GM23338 (cell line): ENCODE results near the gene AQP4. TPM values are rescaled to one million over a fixed set of nuclear protein-coding genes. Genes with fewer than 3 reads are reported as not detected.

Source experiments
- ATAC-seq: fragments of 200-7000 bp; cut with Tn5 transposase; 3 replicates; pipeline ENCODE4 v1.9.1; 2020
- DNase-seq: peaks from one replicate; pipeline ENCODE4 v3.0.0-alpha.2; 2015; ENCODE audit warnings: low spot score
- H2AFZ ChIP-seq: fragments of 200-600 bp; sonication (generic); 2 replicates; pipeline ENCODE4 v1.8.0; 2016; ENCODE audit warnings: antibody characterized with exemption, mild to moderate bottlenecking, moderate library complexity
- H3F3A ChIP-seq: fragments of 200-600 bp; sonication (generic); replicated peaks from 2 replicates; pipeline ENCODE4 v1.8.0; 2017; ENCODE audit warnings: antibody characterized with exemption, mixed run types, low read depth
- H3K27ac ChIP-seq: fragments of 200-600 bp; sonication (generic); 2 replicates; pipeline ENCODE4 v1.6.1; 2016; ENCODE audit warnings: low read depth
- H3K27me3 ChIP-seq: fragments of 200-600 bp; sonication (generic); 2 replicates; pipeline ENCODE4 v1.8.0; 2016; ENCODE audit warnings: mild to moderate bottlenecking, mixed run types, moderate library complexity; ENCODE audit not compliant: insufficient read depth
- H3K36me3 ChIP-seq: fragments of 200-600 bp; sonication (generic); 2 replicates; pipeline ENCODE4 v1.8.0; 2016; ENCODE audit warnings: mild to moderate bottlenecking; ENCODE audit not compliant: insufficient read depth
- H3K4me1 ChIP-seq: fragments of 200-600 bp; sonication (generic); 2 replicates; pipeline ENCODE4 v1.8.0; 2016; ENCODE audit warnings: mild to moderate bottlenecking, moderate library complexity; ENCODE audit not compliant: insufficient read depth
- H3K4me2 ChIP-seq: fragments of 200-600 bp; sonication (generic); 2 replicates; pipeline ENCODE4 v1.7.1; 2017; ENCODE audit warnings: mixed run types
- H3K4me3 ChIP-seq: fragments of 200-600 bp; sonication (generic); 2 replicates; pipeline ENCODE4 v1.6.1; 2016; ENCODE audit warnings: mixed run types
- H3K79me2 ChIP-seq: fragments of 200-600 bp; sonication (generic); replicated peaks from 2 replicates; pipeline ENCODE4 v1.8.0; 2017; ENCODE audit warnings: mild to moderate bottlenecking; ENCODE audit not compliant: insufficient read depth
- H3K9me2 ChIP-seq: fragments of 200-600 bp; sonication (generic); 2 replicates; pipeline ENCODE4 v1.8.0; 2017; ENCODE audit not compliant: insufficient read depth
- H4K20me1 ChIP-seq: fragments of 200-600 bp; sonication (generic); replicated peaks from 2 replicates; pipeline ENCODE4 v1.8.0; 2017; ENCODE audit warnings: mild to moderate bottlenecking; ENCODE audit not compliant: insufficient read depth
- H3K27ac Mint-ChIP-seq: 2 replicates; pipeline ENCODE4 v1.8.0; 2020; ENCODE audit warnings: inconsistent platforms, mild to moderate bottlenecking, moderate library complexity, mixed read lengths
- H3K27me3 Mint-ChIP-seq: 3 replicates; pipeline ENCODE4 v1.8.0; 2022; ENCODE audit warnings: low read depth, mild to moderate bottlenecking, moderate library complexity, mixed read lengths, inconsistent platforms; ENCODE audit not compliant: insufficient read depth, poor library complexity
- H3K36me3 Mint-ChIP-seq: 3 replicates; pipeline ENCODE4 v1.8.0; 2021; ENCODE audit warnings: low read depth, mild to moderate bottlenecking, inconsistent platforms, moderate library complexity, mixed read lengths
- H3K4me1 Mint-ChIP-seq: 3 replicates; pipeline ENCODE4 v1.8.0; 2020; ENCODE audit warnings: mild to moderate bottlenecking, inconsistent platforms, mixed read lengths
- H3K4me3 Mint-ChIP-seq: 3 replicates; pipeline ENCODE4 v1.8.0; 2021; ENCODE audit warnings: moderate library complexity, mild to moderate bottlenecking, inconsistent platforms, mixed read lengths
- H3K9me3 Mint-ChIP-seq: 3 replicates; pipeline ENCODE4 v1.8.0; 2020; ENCODE audit warnings: moderate library complexity, mild to moderate bottlenecking, inconsistent platforms, mixed read lengths
- CREB1 ChIP-seq: fragments of 250-450 bp; sonication (Bioruptor Pico); IDR thresholded peaks from 2 replicates; pipeline ENCODE4 v1.5.0; 2020; ENCODE audit warnings: low read depth, mild to moderate bottlenecking, moderate library complexity
- EZH2 ChIP-seq: fragments of 200-600 bp; sonication (generic); IDR thresholded peaks from one replicate; pipeline ENCODE4 v1.8.0; 2017; ENCODE audit warnings: antibody characterized with exemption, mild to moderate bottlenecking, low read depth; ENCODE audit not compliant: unreplicated experiment
- EZH2phosphoT487 ChIP-seq: fragments of 200-600 bp; sonication (generic); IDR thresholded peaks from one replicate; pipeline ENCODE4 v1.8.1; 2018; ENCODE audit warnings: antibody characterized with exemption; ENCODE audit not compliant: unreplicated experiment
- JUNB ChIP-seq: IDR thresholded peaks from one replicate; pipeline ENCODE4 v1.6.1; 2016; ENCODE audit warnings: antibody characterized with exemption; ENCODE audit not compliant: unreplicated experiment
- NANOG ChIP-seq: IDR thresholded peaks from 2 replicates; pipeline ENCODE4 v1.6.1; 2016; ENCODE audit warnings: antibody characterized with exemption, borderline replicate concordance
- POLR2AphosphoS5 ChIP-seq: IDR thresholded peaks from 2 replicates; pipeline ENCODE4 v1.6.1; 2016; ENCODE audit warnings: antibody characterized with exemption, low read depth
- STAT1 ChIP-seq: IDR thresholded peaks from one replicate; pipeline ENCODE4 v1.6.1; 2016; ENCODE audit warnings: antibody characterized with exemption; ENCODE audit not compliant: unreplicated experiment
- ZNF114 ChIP-seq: fragments of 250-450 bp; sonication (Bioruptor Pico); IDR thresholded peaks from 2 replicates; pipeline ENCODE4 v1.5.0; 2020; ENCODE audit warnings: mild to moderate bottlenecking, moderate library complexity
- ZNF331 ChIP-seq: fragments of 250-450 bp; sonication (Bioruptor Pico); IDR thresholded peaks from 2 replicates; pipeline ENCODE4 v1.5.0; 2020; ENCODE audit warnings: low read depth, mild to moderate bottlenecking, moderate library complexity
- polyA plus RNA-seq: library from polyadenylated mRNA; unstranded; fragments of >200 nt; fragmentation: Nextera tagmentation; extraction: Ambion mirVana; gene quantifications from 2 replicates; pipeline ENCODE4 v1.2.1, GENCODE V29; 2016
- total RNA-seq: library from RNA; depleted of rRNA; stranded (reverse); fragments of >200 nt; shearing (Covaris generic); gene quantifications from 2 replicates; pipeline ENCODE4 v1.2.3, GENCODE V29; 2014
- TF ChIP-seq, protein P1 (sequence below), 2 experiments: fragments of 200-600 bp in 1 of 2; sonication (generic) in 1 of 2; conservative IDR thresholded peaks; 2 replicates each; pipeline versions ENCODE4 v1.5.1 to v1.6.1; 2016 to 2017; ENCODE audit warnings: antibody characterized with exemption in 2 of 2, low read depth in 2 of 2, mild to moderate bottlenecking in 2 of 2, moderate library complexity in 1 of 2
- TF ChIP-seq, protein P2 (sequence below): fragments of 250-450 bp; sonication (Bioruptor Pico); IDR thresholded peaks from 2 replicates; pipeline ENCODE4 v1.5.0; 2020; ENCODE audit warnings: mild to moderate bottlenecking, moderate library complexity

Gene AQP4
- total and polyA plus RNA-seq, 2 experiments from 2014 or later = 1.1 to 3.8 TPM

DNA sequence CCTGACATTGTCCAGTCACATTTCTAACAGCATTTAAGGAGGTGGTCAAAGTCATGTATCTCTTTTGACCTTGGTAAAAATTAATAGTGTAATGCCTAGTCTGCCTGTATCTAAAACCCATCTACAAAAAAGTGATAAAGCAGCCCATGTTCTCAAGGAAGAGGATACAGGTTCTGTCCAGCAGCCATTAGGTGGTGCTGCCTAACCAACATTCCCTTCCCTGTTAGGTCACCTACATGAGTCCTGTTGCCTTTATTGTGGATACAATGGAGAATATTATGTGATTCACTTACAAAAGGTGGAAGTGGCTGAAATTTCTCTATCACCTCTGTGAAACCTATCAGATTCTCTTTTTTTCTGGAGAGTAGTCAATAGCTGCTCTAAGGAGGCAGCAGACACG, 52.5 kb downstream of the AQP4 start:
- TF ChIP-seq, protein P1, sequence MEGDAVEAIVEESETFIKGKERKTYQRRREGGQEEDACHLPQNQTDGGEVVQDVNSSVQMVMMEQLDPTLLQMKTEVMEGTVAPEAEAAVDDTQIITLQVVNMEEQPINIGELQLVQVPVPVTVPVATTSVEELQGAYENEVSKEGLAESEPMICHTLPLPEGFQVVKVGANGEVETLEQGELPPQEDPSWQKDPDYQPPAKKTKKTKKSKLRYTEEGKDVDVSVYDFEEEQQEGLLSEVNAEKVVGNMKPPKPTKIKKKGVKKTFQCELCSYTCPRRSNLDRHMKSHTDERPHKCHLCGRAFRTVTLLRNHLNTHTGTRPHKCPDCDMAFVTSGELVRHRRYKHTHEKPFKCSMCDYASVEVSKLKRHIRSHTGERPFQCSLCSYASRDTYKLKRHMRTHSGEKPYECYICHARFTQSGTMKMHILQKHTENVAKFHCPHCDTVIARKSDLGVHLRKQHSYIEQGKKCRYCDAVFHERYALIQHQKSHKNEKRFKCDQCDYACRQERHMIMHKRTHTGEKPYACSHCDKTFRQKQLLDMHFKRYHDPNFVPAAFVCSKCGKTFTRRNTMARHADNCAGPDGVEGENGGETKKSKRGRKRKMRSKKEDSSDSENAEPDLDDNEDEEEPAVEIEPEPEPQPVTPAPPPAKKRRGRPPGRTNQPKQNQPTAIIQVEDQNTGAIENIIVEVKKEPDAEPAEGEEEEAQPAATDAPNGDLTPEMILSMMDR (conservative IDR thresholded peaks at IDR 0.05; ENCODE audit: low read depth in 2 of 2) = peak; percentile 92 to 96
- TF ChIP-seq ZNF331 = no peak
- Histone ChIP-seq H3F3A (no peaks in the 10 kb centered on the region), H3K4me3 (no peak overlapping the region), H3K9me2 (no peaks in the 10 kb centered on the region), H2AFZ (no peak overlapping the region), H3K4me2 (no peak overlapping the region), H3K36me3 (no peaks in the 10 kb centered on the region), H4K20me1 (no peaks in the 10 kb centered on the region), H3K4me1 (no peaks in the 10 kb centered on the region), H3K79me2 (no peaks in the 10 kb centered on the region), H3K27me3 (no peaks in the 10 kb centered on the region), H3K27ac (no peak overlapping the region)
- Mint-ChIP-seq H3K4me1 (no peaks in the 10 kb centered on the region), H3K27me3 (no peaks in the 10 kb centered on the region), H3K36me3 (no peaks in the 10 kb centered on the region), H3K27ac (no peak overlapping the region), H3K4me3 (no peak overlapping the region), H3K9me3 (peaks cover under 1% of the 10 kb centered on the region; the same call in 1 of the 3 replicates)
- ATAC-seq (peak; percentile 93), DNase-seq (peak; percentile 80)

DNA sequence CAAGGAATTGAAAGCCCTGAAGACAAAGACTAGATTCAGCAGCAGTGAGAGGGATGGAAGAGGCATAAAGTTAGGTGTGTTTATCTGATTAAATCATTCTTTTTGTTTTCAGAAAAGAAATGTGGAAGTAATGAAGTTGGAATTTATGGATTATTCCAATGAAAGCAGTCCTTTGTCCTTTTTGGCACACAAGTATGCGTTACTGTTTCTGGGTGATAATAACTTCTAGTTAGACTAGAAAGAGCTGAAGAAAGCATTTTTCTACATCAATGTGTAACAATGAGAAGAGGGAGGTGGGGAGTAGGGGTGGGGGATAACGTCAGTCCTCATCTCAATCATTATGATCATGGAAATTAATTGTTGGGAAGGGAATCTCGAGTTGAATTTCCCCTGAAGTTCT, 53.0 kb downstream of the AQP4 start:
- Histone ChIP-seq H3K4me3 (no peak overlapping the region), H3K79me2 (no peaks in the 10 kb centered on the region), H2AFZ (no peak overlapping the region; the same call in 1 of the 2 replicates), H4K20me1 (no peaks in the 10 kb centered on the region), H3K27me3 (no peaks in the 10 kb centered on the region), H3K4me1 (no peaks in the 10 kb centered on the region), H3F3A (no peaks in the 10 kb centered on the region), H3K36me3 (no peaks in the 10 kb centered on the region), H3K27ac (no peak overlapping the region), H3K4me2 (no peak overlapping the region), H3K9me2 (no peaks in the 10 kb centered on the region)
- Mint-ChIP-seq H3K9me3 (no peaks in the 10 kb centered on the region; the same call in 2 of the 3 replicates), H3K4me1 (no peaks in the 10 kb centered on the region), H3K36me3 (no peaks in the 10 kb centered on the region), H3K27ac (no peak overlapping the region), H3K27me3 (no peaks in the 10 kb centered on the region), H3K4me3 (no peak overlapping the region)
- ATAC-seq (no peak), DNase-seq (no peak)
- TF ChIP-seq STAT1 (no peak), NANOG (no peak), CREB1 (no peak), ZNF114 (no peak), EZH2phosphoT487 (no peak), EZH2 (no peak), JUNB (no peak), POLR2AphosphoS5 (no peak)
- TF ChIP-seq, protein P2, sequence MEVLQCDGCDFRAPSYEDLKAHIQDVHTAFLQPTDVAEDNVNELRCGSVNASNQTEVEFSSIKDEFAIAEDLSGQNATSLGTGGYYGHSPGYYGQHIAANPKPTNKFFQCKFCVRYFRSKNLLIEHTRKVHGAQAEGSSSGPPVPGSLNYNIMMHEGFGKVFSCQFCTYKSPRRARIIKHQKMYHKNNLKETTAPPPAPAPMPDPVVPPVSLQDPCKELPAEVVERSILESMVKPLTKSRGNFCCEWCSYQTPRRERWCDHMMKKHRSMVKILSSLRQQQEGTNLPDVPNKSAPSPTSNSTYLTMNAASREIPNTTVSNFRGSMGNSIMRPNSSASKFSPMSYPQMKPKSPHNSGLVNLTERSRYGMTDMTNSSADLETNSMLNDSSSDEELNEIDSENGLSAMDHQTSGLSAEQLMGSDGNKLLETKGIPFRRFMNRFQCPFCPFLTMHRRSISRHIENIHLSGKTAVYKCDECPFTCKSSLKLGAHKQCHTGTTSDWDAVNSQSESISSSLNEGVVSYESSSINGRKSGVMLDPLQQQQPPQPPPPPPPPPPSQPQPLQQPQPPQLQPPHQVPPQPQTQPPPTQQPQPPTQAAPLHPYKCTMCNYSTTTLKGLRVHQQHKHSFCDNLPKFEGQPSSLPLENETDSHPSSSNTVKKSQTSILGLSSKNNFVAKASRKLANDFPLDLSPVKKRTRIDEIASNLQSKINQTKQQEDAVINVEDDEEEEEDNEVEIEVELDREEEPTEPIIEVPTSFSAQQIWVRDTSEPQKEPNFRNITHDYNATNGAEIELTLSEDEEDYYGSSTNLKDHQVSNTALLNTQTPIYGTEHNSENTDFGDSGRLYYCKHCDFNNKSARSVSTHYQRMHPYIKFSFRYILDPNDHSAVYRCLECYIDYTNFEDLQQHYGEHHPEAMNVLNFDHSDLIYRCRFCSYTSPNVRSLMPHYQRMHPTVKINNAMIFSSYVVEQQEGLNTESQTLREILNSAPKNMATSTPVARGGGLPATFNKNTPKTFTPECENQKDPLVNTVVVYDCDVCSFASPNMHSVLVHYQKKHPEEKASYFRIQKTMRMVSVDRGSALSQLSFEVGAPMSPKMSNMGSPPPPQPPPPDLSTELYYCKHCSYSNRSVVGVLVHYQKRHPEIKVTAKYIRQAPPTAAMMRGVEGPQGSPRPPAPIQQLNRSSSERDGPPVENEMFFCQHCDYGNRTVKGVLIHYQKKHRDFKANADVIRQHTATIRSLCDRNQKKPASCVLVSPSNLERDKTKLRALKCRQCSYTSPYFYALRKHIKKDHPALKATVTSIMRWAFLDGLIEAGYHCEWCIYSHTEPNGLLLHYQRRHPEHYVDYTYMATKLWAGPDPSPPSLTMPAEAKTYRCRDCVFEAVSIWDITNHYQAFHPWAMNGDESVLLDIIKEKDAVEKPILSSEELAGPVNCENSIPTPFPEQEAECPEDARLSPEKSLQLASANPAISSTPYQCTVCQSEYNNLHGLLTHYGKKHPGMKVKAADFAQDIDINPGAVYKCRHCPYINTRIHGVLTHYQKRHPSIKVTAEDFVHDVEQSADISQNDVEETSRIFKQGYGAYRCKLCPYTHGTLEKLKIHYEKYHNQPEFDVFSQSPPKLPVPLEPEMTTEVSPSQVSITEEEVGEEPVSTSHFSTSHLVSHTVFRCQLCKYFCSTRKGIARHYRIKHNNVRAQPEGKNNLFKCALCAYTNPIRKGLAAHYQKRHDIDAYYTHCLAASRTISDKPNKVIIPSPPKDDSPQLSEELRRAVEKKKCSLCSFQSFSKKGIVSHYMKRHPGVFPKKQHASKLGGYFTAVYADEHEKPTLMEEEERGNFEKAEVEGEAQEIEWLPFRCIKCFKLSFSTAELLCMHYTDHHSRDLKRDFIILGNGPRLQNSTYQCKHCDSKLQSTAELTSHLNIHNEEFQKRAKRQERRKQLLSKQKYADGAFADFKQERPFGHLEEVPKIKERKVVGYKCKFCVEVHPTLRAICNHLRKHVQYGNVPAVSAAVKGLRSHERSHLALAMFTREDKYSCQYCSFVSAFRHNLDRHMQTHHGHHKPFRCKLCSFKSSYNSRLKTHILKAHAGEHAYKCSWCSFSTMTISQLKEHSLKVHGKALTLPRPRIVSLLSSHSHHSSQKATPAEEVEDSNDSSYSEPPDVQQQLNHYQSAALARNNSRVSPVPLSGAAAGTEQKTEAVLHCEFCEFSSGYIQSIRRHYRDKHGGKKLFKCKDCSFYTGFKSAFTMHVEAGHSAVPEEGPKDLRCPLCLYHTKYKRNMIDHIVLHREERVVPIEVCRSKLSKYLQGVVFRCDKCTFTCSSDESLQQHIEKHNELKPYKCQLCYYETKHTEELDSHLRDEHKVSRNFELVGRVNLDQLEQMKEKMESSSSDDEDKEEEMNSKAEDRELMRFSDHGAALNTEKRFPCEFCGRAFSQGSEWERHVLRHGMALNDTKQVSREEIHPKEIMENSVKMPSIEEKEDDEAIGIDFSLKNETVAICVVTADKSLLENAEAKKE (CRISPR knock-in tag) = no peak
- TF ChIP-seq, protein P1 (conservative IDR thresholded peaks at IDR 0.05; ENCODE audit: low read depth in 2 of 2) = no peak
